A172 (cell line): ENCODE data around the gene UMOD. TPM values are rescaled to one million over a fixed set of nuclear protein-coding genes. Genes with fewer than 3 reads are reported as not detected.
"Not testable (repeated sequence)": the region's sequence is repeated elsewhere in the genome, so short reads cannot be mapped to it uniquely, and the experiment has no call there.

Source experiments
- DNase-seq: peaks from one replicate; pipeline ENCODE4 v3.0.0-alpha.2; 2015; ENCODE audit warnings: low spot score
- total RNA-seq: library from RNA; depleted of rRNA; stranded (reverse); fragments of >200 nt; shearing (Covaris generic); gene quantifications from 2 replicates; pipeline ENCODE4 v1.2.3, GENCODE V29; 2014

The UMOD gene
- total RNA-seq, 1 experiment from 2014 or later: not detected

DNA sequence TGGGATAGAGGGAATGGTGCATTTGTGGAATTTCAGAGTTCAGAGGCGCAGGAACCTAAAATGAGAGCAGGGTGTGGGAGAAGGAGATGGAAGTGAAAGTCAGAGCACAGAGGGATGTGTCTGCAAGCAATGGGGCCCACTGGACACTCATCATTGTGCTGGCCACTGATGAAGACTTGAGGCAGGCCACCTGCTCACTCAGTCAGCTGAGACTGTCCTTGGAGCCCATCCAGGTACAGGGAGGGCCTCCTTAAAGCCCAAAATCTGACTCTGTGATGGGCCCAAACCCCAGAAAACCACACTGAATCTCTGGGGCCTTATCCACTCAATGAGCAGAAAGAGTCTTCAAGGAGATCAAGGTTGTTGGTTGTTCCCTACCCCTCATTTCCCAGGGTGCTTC lies 30.8 kb downstream of the UMOD start:
- DNase-seq: no peak

DNA sequence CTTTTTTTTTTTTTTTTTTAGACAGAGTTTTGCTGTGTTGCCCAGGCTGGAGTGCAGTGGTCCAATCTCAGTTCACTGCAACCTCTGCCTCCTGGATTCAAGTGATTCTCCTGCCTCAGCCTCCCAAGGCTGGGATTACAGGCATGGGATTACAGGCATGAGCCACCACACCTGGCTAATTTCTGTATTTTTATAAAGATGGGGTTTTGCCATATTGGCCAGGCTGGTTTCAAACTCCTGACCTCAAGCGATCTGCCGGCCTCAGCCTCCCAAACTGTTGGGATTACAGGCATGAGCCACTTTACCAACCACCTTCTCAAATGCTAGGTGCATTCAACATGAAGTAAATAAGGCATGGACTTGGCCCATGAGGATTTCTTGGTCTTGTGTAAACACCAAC lies 31.5 kb downstream of the UMOD start:
- DNase-seq: not testable (repeated sequence)

DNA sequence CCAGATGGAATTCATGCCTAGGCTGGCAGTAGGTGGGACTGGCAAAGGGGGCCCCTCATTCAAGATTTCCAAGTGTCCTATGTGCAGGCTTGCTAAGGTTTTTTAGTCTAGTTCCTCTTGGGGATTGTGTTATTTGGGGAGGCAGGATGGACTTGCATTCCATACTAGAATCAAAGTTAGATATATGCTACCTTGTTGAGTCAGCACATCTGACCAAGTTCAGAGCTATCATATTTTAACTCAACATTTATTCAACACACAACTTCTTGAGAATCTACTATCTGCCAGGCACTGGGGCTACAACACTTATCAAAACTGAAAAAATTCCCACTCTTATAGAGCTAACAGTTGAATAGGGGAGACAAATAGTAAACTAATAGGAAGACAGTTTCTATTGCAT lies 31.9 kb downstream of the UMOD start:
- no peak for DNase-seq

DNA sequence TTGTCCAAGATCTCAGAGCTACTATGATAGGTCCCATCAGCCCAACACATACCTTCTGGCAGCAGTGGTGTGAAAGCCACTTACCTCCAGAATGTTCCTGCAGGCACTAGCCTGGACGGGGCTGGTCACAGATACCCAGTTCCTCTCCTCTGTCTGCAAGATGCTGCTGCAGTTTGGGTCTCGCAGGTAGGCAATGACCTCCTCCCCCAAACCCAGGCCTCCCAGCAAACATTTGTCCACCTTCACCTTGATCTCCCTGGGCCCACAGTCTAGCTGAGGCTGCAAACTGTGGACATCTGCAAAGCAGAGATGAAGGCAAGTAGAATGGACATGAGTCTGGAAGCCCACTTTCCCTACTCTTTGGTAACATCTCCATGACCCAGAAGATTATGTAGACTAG lies 32.3 kb downstream of the UMOD start:
- DNase-seq: no peak

DNA sequence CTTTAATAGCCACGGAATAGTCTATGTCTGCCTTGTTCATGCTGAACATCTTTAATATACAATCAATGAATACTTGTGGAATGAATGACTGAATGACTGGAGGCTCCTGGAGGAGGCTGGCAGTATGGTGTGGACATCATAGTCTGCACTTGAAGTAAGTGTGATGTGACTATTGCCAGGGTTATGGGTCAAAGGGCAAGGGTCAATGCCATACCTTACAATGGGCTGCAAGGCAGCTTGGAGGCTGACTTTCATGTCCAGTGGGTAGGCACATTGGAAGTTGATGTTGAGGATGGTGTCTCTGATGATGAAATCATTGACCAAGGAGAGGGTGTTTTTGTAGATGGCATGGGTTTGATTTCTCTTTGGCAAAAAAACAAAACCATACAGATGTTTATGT lies 33.1 kb downstream of the UMOD start:
- DNase-seq: no peak

DNA sequence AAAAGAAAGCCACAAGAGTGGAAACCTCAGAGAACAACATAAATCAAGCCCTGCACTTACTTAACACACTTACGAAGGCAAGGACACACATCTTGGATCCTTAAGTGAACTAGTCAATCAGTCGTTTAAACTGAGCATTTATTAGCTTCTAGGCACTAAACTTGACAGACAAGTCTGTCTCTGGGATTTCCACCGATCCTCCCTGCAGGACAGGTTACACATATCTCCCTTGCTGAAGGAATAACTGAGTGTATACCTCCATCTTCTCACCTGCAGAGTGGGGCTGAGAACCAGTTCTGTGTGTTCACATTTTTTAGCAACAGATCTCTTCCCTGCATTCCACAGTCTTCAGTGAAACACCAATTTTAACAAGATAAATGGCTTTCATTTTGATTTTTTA lies 34.1 kb downstream of the UMOD start:
- DNase-seq: no peak

DNA sequence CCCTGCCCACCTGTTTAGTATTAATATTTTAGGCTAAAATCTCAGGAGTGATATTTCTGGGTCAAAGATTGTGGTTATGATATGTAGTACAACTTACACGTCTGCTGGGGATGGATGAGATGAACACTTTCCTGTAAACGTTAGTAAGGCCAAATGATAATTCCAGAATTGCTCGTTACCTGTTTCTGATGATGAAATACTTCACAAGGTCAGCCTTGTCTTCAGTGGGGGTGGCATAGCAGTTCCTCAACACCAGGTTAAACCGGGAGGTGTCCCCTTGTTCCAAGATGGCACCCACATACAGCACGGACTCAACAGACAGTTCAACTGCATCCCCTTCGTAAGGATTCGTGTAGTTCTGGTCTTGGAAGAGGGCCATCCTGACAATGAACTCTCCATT lies 34.5 kb downstream of the UMOD start:
- DNase-seq: no peak

DNA sequence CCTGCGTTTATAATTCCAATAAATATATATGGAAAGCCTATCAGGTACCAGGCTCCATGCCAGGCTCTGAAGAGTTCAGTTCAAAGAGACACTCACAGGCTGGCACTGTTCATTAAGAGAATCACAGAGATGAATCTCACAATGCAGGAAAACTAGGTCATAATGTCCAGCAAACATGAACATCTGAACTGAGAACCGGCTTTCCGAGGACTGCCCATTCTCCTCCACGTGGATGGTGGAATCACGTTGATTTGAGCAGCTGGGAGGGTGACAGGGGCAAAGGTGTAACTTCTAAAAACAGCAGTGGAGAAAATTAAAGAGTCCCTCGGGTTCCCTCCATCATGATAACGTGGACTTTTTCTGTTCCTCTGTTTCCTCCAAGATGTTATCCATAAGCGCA lies 35.4 kb downstream of the UMOD start:
- no peak for DNase-seq

DNA sequence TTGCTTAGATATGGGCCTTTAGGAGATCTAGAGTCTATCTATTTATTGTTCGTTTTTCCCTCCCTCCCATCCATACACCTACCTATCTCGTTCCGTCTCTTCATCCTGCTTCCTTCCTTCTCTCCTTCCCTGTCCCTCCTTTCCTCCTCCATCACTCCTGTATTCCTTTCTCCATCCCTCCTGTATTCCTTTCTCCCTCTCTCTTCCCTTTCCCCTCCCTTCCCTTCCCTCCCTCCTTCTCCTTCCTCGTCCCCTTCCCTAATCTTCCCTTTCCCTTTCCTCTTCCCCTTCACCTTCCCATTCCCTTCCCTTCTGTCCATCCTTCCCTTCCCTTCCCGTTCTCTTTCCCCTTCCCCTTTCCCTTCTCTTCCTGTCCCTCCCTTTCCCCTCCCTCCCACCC lies 35.8 kb downstream of the UMOD start:
- DNase-seq: no peak

DNA sequence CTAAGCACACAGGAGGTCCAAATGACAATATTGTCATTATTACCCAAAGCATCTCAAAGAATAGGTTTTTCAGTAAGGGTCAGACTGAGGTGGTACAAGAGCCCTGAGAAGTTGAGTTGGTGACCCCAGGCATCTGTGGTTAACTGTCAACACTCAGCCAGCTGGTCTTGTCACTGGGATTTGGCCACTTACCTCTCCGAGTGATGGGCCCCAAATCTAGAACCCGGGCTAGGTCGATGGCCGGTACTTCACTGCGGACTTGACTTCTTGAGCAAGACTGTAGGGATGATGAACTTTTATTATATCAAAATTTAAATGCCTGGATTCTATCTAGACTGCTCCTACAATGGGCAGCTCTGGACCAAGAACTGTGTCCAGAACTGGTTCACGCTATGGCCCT lies 36.8 kb downstream of the UMOD start:
- no peak for DNase-seq

DNA sequence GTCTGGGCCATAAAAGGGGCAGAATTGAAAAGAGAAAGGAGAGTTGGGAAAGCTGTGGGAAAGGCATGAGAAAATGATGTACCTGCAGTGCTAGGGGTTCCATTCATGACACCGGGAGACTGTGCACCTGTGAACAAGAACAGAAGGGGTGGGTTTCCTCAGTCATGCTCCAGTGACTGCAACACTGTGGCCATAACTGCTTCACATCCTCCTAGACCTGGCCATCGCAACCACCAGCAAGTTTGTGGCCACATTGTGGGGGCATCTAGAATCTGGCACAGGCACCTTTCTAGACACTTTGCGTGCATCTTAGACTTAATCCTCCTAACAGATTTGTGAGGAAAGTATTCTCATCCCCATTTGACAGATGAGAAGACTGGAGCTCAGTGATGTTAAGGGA lies 37.9 kb downstream of the UMOD start:
- DNase-seq: no peak

DNA sequence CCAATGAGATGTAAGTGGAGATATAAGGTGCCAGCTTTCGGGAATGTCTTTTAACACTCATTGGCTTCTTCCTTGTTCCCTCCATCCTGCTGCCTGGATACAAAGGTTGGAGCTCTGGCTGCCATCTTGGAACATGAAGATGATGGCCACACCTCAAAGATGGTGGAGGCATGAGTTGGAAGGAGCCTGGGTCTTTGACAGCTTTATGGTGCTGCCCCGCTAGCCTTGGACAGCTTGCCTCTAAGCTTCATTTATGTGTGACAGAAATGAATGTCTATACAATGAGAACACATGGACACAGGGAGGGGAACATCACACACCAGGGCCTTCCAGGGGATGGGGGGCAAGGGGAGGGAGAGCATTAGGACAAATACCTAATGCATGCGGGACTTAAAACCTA lies 38.8 kb downstream of the UMOD start:
- DNase-seq: no peak

DNA sequence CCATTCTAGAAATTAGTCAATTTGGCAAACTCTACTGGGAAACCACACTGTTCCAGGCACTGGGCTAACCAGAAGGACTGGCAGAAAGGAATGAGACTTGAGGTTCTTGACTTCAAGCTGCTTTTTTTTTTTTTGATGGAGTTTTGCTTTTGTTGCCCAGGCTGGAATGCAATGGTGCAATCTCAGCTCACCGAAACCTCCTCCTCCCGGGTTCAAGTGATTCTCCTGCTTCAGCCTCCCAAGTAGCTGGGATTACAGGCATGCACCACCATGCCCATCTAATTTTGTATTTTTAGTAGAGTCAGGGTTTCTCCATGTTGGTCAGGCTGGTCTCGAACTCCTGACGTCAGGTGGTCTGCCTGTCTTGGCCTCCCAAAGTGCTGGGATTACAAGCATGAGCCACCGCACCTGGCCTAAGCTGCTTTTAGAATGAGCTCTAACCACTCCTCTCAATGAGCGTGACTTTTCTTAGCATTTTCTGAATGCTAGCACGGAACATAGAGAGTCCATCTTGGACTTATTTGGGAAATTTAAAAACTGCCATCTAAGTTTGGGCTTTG lies 39.9 kb downstream of the UMOD start:
- not testable (repeated sequence) for DNase-seq

DNA sequence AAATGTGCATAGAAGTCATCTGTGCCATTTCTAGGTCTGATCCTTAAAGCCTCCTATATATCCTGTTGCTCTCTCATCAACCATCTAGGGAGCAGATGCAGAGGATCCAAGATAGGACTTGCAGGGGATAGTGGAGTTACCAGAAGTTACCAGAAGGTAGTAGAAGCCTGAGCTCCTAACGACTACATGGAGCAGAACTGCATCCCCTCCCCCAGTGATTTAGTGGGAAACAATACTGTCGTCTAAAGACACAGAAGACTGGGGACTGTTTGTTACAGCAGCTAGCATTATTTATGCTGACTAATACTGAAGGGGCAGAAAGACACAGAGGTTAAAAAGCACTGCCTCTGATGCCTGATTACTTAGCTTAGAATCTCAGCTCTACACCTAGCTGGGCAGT lies 41.0 kb downstream of the UMOD start:
- no peak for DNase-seq

DNA sequence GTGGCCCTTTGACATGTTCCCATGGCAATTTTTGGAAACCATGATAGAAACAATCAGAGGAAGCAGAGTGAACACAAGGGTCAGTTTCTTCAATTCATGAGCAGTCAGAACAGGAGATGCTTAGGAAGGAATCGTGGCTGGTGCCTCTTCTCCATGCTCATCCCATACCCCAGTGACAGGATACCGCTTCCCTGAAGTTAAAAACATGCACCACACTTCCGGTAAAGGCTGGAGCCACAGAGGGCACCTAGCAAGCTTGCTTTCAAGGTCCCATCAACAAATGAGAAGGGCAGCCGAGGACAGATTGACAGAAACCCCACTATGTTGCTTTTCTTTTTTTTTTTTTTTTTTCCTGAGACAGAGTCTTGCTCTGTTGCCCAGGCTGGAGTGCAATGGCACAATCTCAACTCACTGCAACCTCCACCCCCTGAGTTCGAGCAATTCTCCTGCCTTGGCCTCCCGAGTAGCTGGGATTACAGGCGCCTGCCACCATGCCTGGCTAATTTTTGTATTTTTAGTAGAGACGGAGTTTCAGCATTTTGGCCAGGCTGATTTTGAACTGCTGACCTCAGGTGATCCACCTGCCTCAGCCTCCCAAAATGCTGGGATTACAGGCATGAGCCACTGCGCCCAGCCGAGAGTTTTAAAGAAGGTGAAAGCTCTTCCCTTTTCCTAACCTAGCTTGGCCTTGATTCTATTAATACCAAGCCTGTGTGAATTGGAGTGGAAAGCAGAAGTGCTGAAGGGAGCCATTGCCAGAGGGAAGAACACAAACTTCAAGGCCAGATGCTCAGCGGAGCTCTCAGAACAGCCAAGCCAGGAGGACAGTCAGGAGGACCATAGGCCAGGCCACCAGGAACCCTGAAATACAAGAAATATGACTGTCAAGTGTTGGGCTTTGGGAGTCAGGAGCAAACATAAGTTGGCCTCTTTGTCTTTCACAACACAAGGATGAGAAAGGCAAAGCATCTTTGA lies 41.8 kb downstream of the UMOD start:
- DNase-seq: no peak

DNA sequence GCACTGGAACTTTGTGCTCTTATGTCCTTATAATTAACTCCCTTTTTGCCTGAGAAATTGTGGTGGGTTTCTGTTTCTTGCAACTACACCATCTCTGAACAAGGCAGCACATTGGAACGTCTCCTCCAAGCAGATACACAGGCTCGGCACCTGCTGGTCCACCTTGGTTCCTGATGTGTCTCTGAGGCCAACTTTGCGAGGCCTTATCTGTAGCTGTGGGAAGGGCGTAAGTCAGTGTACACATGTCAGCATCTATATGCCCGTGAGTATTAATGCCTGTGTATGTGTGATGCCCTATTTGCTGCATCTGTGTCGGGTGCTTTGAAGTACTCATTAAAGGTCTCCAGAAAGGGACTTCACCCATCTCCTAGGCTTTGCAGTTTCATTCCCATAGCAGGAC lies 42.7 kb downstream of the UMOD start:
- no peak for DNase-seq

DNA sequence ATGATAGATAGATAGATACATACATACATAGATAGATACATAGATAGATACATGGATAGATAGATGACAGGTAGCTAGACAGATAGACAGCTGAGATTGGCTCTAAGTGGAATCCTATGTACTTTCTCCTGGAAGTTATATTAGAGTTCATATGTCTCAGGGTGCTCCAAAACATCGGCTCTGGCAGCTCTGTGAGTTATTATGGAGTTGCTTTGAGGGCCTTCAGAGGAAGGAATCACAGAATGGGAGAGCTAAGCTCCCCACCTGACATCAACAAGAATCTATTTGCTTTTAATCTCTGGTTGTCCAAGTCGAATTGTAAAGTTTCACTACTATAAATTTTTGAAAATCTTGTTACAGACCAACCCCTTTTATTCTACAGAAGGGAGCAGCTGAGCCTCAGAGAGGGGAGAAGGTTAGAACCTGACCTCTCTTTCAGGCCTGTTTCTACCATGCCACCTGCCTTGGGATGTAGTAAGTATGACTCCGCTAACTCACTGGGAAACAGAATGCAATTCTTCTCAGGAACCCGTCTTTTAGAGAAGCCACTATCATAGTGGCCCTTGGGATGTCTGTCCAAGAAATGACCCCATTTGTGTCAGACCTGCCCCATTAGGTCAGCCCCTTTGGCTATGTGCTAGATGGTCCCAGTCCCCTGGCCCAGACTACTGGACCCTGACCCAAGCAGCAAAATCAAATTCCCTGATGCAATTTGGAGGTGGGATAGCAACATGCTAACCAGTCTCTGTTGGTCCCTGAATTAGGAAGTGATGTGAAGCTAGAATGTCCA lies 43.5 kb downstream of the UMOD start:
- DNase-seq: no peak

DNA sequence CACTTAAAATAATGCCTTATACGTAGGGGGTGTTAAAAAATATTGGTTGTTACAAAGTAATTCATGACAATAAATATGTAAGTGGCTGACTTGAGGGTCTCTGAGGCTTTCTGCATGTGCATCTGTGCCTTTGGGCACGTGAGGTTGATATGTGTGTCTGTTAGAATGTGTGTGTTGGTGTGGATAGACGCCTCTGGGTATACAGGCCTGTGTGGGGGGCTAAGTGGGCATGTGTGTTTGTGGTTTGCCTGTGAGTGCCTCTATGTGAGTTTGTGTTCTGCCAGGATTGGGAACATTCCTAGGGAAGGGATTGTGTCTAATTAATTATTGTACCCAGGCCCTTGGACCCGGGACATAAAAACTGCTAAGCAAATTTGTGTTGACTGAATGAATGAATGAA lies 44.2 kb downstream of the UMOD start:
- DNase-seq: no peak

DNA sequence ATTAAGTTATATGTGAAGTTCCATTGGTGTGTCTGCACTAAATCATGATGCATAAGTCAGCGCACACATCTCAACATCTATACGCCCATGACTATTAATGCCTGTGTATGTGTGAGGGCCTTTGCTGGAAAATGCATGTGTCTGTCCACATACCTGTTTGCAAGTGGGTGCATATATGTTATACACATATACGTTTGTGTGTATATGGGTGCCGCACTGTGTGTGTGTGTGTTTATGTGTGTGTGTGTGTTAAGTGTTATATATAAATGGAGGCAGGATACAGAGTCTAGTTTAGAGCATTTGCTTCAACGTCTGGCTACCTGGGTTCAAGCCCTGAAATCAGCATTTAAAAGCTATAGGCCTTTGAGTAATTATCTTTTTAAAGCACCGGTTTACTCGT lies 44.7 kb downstream of the UMOD start:
- DNase-seq: no peak

DNA sequence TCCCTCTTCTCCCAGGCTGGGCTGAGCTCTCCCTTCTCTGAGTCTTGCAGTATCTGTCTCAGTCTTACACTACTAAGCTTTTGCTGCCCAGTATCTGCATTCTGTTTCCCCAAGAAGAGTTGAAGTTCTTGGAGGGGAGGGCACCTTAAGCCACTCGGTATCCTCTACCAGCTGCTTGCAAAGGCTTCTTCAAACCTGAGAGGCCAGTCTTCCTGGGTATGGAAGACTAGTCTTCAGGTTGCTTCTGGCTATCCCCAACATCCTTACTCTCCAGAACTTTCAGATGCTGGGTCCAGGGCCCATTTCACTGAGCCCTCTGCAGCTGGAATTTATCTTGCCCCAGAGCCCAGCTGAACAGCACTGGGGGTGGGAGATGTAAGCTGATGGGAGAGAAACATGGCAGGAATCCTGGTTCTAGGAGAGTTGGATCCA lies 45.3 kb downstream of the UMOD start:
- no peak for DNase-seq

DNA sequence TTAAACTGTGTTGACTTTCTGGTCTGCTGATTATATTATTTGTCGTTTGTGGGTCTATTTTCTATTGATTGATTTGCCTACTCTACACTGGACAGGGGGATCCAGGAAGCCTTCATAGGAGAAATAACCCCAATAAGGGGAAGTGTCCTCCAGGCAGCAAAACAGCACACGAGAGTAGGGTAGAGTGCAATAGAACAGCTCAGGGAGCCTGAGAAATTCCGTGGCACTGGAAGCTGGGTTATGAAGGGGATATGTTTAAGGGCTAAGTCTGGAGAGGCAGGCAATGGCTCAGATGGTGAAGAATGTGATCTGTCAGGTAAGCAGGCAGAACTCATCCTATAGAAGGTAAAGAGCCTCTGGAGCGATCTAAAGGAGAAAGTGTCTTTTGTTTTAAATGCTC lies 46.1 kb downstream of the UMOD start:
- no peak for DNase-seq

DNA sequence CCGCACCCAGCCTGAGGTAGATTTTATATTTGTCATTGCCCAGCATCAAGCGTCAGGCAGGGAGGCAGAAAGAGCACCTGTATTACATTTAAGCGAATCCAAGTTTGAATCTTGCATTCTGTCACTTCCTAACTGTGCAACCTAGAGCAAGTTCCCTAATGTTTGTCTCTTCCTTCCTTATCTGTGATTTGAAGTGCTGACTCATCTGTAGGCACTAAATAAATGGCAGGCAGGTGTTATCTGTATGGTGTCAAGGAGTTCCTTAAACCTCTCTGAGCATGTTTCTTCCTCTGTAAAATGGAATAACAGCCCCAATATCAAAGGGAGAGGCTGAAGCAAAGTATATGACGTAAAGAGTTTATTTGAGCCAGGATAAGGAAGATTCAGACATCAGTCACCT lies 49.5 kb downstream of the UMOD start:
- no peak for DNase-seq

DNA sequence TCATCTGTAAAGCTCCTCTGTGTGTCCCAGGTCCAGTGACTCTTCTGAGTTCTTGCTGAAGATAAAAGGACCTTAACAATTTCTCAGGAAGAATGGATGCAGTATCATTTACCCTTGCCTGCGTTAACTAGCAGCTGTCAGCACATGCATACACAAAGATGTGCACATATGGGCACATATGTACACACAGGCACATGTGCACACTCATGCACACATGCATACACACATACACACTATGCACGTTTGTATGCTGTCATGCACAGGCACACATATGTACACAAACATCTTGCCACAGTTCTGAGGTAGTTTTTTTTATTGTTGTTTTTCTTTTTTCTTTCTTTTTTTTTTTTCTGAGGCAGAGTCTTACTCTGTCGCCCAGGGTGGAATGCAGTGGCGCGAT lies 50.1 kb downstream of the UMOD start:
- no peak for DNase-seq
